Natural killer cell treated with Interleukin-12 subunit alpha and Interleukin-12 subunit beta and Interleukin-15 and Interleukin-18, amount 100 ng/mL, for 72 hours (primary cell): ENCODE measurements around the gene MMEL1. TPM values are rescaled to one million over a fixed set of nuclear protein-coding genes. Genes with fewer than 3 reads are reported as not detected.

ENCODE experiments used
- ATAC-seq, 2 donors: fragments of 150-1000 bp; cut with Tn5 transposase in 1 of 2; sonication (Bioruptor Pico), chemical (Tn5 transposase) in 1 of 2; 2 replicates each; pipeline ENCODE4 v1.10.0; 2021
- DNase-seq: peaks from one replicate; pipeline ENCODE4 v3.0.0; 2022; ENCODE audit warnings: low spot score
- H3K27ac Mint-ChIP-seq, 2 donors: 1 replicate in 1 of 2; 2 replicates in 1 of 2; pipeline ENCODE4 v1.8.0; 2022; ENCODE audit warnings: mixed read lengths in 2 of 2, mild to moderate bottlenecking in 1 of 2, moderate library complexity in 1 of 2
- H3K27me3 Mint-ChIP-seq, 2 donors: 1 replicate in 1 of 2; 2 replicates in 1 of 2; pipeline ENCODE4 v1.8.0; 2022; ENCODE audit warnings: mixed read lengths in 2 of 2
- H3K36me3 Mint-ChIP-seq: one replicate; pipeline ENCODE4 v1.8.0; 2022; ENCODE audit warnings: mixed read lengths
- H3K4me1 Mint-ChIP-seq, 2 donors: 1 replicate in 1 of 2; 2 replicates in 1 of 2; pipeline ENCODE4 v1.8.0; 2022; ENCODE audit warnings: low read depth in 2 of 2, mixed read lengths in 2 of 2, mild to moderate bottlenecking in 1 of 2
- H3K4me3 Mint-ChIP-seq: one replicate; pipeline ENCODE4 v1.8.0; 2022; ENCODE audit warnings: mixed read lengths
- H3K9me3 Mint-ChIP-seq: 2 replicates; pipeline ENCODE4 v1.8.0; 2022; ENCODE audit warnings: mixed read lengths
- total RNA-seq, 2 donors: library from RNA; stranded (reverse); gene quantifications; one replicate each; pipeline ENCODE4 v1.2.3, GENCODE V29; 2022

The MMEL1 gene
- total RNA-seq, 2 donors from 2014 or later, result 0.81 TPM; not detected in 1

DNA sequence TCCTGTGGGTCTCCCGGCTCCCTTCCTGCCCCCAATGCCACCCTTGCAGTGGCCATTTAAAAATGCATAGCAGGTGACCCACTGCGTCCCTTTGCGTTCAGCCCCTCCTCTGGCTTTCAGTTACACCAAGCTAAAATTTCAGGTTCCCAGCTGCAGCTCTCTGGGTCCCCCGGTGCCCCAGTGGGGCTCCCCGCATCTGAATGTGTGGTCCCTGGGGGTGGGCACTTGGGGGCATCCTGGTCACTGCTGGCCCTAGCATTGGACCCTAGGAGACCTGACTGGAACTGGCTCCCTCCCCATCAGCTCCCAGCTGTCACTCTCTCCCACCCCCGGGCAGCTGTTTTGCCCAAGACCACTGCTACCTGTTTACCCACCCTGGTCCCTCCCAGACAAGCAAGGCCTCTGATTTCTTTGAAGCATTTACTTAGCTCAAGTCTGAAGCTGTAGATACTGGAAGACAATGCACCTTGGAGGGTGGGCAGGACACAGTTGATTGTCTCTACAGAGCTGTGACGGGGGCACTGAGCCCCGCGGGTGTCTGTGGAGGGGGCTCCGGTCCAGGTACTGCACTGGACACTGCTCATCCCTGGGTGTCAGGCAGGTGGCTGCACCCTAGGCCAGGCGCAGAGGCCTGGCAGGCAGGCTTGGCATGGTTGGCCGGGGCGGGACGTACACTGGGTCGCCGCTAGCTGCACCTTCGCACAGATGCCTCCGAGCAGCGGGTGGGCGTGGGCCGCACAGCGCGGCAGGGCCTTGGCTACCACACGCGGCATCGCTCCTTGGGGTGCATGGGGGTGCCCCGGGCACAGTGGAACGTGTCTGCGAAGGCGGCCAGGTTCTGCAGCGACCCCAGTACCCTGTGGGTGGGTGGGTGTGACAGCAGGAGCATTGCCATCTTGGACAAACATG is 42.3 kb downstream of the MMEL1 start:
- H3K36me3 Mint-ChIP-seq, result no peaks in the 10 kb centered on the region
- no peak overlapping the region for H3K4me3 Mint-ChIP-seq
- no peaks in the 10 kb centered on the region for H3K9me3 Mint-ChIP-seq
- ATAC-seq (no peak), DNase-seq (peak; percentile 48)
- H3K27me3 Mint-ChIP-seq, result no peaks in the 10 kb centered on the region
- peaks cover 0 to 8% of the 10 kb centered on the region in 2 donors for H3K4me1 Mint-ChIP-seq
- no peak overlapping the region for H3K27ac Mint-ChIP-seq

DNA sequence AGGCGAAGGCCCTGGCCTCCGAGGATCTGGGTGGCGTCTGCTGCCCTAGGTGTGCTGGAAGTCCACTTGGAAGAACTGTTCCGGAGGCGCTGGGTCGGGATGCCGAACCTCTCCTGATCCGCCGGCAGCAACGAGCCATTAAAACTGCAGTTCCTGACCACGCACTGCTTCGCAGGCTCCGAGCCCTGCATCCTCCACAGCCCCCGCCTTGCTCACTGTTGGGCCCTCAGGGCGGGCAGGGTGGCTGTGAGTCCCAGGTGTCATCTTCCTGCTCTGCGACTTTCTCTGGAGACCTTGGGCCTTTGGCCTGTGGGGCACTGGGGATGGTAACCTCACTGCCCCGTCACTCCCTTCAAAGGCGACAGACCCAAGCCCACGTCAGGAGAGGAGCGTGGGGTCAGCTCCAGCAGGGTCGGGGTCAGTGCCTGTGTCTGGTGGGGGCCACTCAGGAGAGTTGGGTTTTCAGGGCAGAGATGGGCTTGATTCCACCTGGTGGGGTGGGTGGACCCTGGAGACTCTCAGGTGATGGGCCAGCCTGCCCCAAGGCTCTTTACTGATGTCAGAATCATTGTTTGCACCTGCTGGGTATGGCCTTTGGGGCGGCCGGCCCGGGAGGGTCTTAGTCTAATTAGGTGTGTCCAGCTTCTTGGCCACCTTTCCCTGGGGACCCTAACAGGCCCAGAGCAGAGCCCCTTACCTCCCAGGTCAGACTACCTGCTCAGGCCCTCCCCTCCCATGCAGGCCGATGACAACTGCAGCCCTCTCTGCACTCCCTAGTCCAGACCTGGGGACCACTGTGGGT is 43.2 kb downstream of the MMEL1 start:
- Mint-ChIP-seq H3K4me3 (no peak overlapping the region), H3K36me3 (no peaks in the 10 kb centered on the region), H3K4me1 (peaks cover 3 to 15% of the 10 kb centered on the region in 2 donors), H3K27me3 (no peaks in the 10 kb centered on the region), H3K9me3 (no peaks in the 10 kb centered on the region), H3K27ac (no peak overlapping the region)
- ATAC-seq (no peak), DNase-seq (peak; percentile 57)

DNA sequence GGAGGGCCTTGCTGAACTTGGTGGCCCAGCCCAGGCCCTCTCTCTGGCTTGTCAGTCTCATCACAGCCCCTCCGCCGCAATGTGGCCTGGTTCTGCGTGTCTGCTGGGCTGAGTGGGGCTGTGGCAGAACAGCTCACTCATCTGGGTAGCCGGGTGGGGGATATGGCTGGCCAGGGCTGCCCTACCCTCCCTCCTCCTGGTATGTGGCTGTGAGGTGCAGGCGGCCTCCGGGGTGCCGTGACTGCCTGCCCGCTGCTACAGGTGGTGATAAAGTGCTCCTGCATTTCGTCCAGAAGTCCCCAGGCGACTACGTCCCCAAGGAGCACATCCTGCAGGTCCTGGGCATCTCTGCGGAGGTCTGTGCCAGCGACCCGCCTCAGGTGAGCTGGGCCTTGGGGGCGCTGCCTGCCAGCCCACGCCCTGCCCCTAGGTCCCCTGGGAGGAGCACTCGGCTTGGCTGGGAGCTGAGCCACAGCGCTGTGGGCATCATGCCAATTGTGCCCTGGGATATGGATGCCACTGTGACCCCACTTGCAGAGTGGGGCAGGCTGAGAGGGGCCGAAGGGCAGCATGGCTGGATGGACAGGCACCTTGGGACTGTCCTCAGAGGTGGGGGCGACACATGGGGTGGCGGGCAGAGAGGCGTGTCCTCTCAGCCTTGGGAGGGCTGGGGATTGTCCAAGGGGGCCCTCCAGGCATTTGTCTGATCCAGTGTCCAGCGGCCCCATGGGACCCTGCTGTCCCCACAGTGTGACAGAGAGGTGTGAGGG is 44.0 kb downstream of the MMEL1 start:
- no peak overlapping the region for H3K27ac Mint-ChIP-seq
- H3K4me3 Mint-ChIP-seq, result no peak overlapping the region
- no peak for ATAC-seq

DNA sequence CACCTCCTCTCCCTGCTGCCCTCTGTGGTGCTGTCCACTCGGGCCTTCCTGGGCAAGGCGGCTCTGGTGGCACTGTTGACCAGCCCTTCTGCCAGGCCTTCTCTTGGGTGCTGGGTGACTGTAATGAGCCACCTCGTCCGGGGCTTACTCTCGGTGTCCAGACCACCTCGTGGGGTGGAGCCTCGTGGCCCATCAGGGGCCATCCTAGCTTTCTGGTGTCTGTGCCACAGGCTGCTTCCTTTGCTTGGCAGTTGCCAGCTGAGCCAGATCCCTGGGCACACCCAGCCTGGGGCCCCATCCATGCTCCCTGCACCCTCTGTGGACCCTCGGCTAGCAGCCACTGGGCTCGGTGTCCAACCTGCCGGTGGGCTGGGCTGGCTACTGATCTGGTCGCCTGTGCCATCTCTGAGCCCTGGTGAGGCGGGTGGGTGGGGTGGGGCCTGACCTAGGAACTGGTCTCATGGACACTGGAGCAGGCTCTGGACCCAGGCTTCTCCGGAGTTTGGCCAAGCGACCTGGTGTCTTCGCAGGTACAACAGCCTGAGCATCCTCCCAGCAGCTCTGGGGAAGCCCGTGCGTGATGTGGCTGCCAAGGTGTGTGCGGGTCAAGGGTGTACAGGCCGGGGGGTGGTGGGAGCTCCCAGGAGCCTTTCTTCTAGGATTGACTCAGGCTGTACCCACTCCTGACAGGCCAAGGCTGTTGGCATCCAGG is 44.8 kb downstream of the MMEL1 start:
- Mint-ChIP-seq H3K4me3 (peak overlapping the region; percentile 89), H3K9me3 (no peaks in the 10 kb centered on the region), H3K4me1 (peaks cover 7 to 17% of the 10 kb centered on the region in 2 donors), H3K27ac (no peak overlapping the region), H3K36me3 (no peaks in the 10 kb centered on the region), H3K27me3 (no peaks in the 10 kb centered on the region)
- peak; percentile 59 for DNase-seq
- ATAC-seq, result no peak

More for the DNA sequence above, 44.0 kb downstream of the MMEL1 start:
- peak; percentile 61 for DNase-seq
- H3K27me3 Mint-ChIP-seq, result no peaks in the 10 kb centered on the region
- H3K9me3 Mint-ChIP-seq, result no peaks in the 10 kb centered on the region
- no peaks in the 10 kb centered on the region for H3K36me3 Mint-ChIP-seq
- H3K4me1 Mint-ChIP-seq, result peaks cover 7 to 17% of the 10 kb centered on the region in 2 donors

DNA sequence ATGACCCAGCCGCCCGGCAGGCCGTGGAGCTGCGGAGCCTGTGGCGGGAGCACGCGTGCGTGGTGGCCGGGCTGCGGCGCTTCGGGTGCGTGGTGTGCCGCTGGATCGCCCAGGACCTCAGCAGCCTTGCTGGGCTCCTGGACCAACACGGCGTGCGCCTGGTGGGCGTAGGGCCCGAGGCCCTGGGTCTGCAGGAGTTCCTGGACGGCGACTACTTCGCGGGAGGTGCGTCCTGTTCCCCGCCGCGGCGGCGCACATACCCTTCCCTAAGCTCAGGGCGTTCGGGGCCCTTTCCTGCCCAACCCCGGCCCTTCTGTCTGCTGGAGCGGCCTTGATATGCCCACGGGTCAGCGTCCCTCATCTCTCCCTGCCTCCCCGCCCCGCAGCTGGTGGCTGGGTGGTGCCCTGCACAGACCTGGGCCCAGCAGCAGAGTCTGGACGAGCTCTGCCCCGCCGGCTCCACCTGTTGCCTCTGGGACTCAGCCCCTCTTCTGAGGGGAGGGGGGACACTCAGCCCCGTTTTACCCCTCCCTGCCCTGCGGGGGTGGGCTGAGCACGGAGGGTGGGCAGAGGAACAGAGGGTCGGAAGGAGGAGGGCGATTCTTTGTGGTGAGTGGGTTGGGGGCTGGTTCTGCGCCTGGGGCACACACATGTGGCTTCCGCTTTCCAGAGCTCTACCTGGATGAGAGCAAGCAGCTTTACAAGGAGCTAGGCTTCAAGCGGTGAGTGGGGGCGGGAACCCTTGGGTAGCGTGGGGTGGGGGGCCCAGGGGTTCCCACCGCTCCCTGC is 45.6 kb downstream of the MMEL1 start:
- Mint-ChIP-seq H3K4me3 (peak overlapping the region; percentile 89), H3K27me3 (no peaks in the 10 kb centered on the region), H3K4me1 (peaks cover 7 to 14% of the 10 kb centered on the region in 2 donors), H3K36me3 (no peaks in the 10 kb centered on the region), H3K27ac (no peak overlapping the region), H3K9me3 (no peaks in the 10 kb centered on the region)
- DNase-seq, result peak; percentile 62
- ATAC-seq, result no peak

DNA sequence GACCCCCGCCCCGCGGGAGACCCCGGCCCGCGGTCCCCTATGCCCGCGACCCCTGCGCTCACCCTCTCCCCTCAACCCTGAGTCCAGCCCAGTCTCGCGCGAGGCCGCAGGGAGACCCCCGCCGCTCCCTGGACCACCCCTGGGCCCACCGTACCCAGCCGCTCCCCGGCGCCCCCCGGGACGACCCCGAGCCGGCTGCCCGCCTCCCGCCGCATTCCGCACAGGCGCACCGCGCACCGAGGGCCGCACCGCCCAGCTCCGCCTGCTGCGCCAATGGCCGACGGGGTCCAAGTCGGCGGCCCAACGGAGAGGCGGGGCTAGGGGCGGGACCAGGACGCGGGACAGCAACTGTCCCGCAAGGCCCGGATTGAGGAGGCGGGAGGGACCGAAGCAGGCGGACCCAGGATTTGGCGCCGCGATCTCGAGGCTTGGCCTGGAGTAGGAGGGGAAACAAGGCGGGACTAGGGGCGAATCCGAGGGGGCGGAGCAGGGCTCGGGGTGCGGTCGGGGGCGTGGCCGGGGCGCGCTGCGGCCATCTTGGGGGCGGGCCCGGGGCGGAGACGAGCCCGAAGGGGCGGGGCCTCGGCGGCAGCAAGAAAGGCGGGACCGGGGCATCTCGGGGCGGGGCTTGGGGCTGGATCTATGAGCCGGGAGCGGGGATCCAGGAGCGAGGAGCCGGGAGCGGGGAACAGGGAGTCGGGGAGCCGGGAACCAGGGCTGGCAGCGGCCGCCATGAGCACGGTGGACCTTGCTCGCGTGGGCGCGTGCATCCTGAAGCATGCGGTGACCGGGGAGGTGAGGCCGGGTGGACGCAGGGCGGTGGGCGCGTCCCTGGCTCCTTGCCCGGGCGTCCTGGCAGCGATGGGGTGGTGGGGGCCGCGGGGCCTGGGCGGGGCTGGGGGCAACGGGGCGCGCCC is 46.4 kb downstream of the MMEL1 start, which contains the start of gene PRXL2B:
PRXL2B (plus strand) TSS at position 624 of the 917 bp plus-strand sequence; CDS start at position 733, 109 bp downstream.
- peak within 1 kb of the TSS; percentile 82 to 92 for H3K27ac Mint-ChIP-seq
- H3K9me3 Mint-ChIP-seq, result no peaks in the 10 kb centered on the region
- no peaks in the 10 kb centered on the region for H3K27me3 Mint-ChIP-seq
- no peaks in the 10 kb centered on the region for H3K36me3 Mint-ChIP-seq
- ATAC-seq, result peak; percentile 91 to 93
- peaks cover 7 to 17% of the 10 kb centered on the region in 2 donors for H3K4me1 Mint-ChIP-seq
- H3K4me3 Mint-ChIP-seq, result peak within 1 kb of the TSS; percentile 89
- peak; percentile 99 for DNase-seq

DNA sequence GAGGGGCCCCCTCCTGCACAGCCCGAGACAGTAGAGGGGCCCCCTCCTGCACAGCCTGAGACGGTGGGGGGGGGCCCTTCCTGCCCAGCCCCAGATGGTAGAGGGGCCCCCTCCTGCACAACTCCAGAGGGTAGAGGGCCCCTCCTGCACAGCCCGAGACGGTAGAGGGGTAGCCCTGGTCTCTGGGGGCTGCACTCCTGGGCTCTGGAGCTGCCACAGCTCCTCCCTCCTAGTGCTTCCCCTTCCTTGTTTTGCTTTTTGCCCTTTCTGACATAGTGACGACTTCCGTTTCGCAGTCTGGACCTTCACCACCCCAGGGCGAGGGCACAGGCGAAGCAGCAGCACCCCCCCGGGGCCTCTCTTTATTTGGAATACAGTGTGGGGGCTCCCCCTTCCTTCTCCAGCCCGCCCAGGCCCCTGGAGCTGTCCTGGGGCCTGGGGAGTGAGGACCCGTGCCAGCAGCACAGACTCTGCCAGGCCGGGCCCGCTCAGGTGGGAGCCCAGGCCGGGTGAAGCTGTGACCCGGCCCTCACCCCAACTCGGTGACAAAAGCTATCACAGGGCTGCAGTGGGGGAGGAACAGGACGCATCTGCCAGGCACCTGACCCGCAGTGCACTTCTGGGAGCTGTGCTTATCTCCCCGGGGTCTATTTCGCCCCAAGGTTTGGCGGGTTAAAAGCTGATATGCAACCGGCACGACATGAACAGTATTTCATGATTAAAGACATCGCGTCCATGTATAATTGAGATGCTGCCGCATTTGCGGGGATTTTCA is 47.3 kb downstream of the MMEL1 start:
- Mint-ChIP-seq H3K4me1 (peaks cover 7 to 22% of the 10 kb centered on the region in 2 donors), H3K27ac (peak overlapping the region; percentile 82 to 92), H3K4me3 (peak overlapping the region; percentile 89), H3K36me3 (no peaks in the 10 kb centered on the region), H3K27me3 (no peaks in the 10 kb centered on the region), H3K9me3 (no peaks in the 10 kb centered on the region)
- ATAC-seq (peak; percentile 40 to 51), DNase-seq (peak; percentile 82)

DNA sequence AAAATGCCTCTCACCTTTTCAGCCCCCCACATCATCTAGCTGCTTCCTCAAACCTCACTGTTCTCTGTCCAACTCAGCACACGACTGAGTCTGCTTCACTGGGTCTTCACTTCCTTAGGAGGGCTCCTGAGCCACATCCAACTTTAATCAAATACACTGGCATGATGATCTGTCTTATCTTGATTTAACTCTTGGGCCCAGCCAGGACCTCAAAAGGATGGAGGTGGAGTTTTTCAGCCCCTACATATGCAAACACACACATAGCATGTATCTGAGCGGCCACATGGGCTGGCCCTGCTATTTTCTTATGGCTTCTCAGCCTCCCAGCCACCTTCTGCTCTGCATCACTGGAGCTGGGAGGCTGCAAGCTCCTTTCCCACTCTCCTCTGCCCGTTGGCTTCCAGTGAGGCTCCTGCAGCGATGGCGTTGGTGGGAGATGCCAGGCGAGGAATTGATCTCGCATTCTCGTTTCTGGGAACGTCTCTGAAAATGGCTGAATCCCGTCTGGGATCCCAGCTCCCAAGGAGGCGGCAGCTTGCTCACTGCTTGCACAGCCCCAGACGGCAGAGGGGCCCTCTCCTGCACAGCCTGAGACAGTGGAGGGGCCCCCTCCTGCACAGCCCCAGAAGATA is 48.0 kb downstream of the MMEL1 start:
- DNase-seq (no peak), ATAC-seq (no peak)
- Mint-ChIP-seq H3K4me1 (peaks cover 7 to 22% of the 10 kb centered on the region in 2 donors), H3K27ac (peak overlapping the region; percentile 82 to 92), H3K36me3 (no peaks in the 10 kb centered on the region), H3K9me3 (no peaks in the 10 kb centered on the region), H3K27me3 (no peaks in the 10 kb centered on the region), H3K4me3 (peak overlapping the region; percentile 89)

DNA sequence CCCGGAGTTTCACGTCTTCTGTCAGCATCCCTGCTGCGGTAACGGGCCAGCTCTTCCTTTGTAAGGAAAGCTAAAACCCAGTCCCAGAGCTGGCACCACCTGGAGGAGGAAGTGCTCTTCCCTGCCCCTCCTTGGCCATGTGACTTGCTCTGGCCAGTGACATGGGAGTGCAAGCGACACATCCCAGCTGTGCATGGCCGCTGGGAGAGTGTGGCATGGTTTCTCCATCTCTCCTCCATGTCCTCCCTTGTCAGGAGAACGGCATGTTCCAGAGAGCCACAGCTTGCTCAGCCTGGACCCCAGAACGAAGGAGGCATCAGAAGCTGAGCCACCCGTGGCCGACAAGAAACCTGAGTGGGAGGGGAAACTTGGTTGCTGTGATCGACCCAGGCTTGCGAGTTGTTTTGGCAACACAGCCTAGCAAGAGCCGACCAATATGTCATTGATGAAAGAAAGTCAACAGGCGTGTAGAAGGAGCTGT is 48.9 kb downstream of the MMEL1 start:
- Mint-ChIP-seq H3K27me3 (no peaks in the 10 kb centered on the region), H3K9me3 (no peaks in the 10 kb centered on the region), H3K4me3 (peak overlapping the region; percentile 89), H3K4me1 (peaks cover 10 to 23% of the 10 kb centered on the region in 2 donors), H3K27ac (peak overlapping the region; percentile 82 to 92), H3K36me3 (no peaks in the 10 kb centered on the region)
- ATAC-seq, result no peak
- no peak for DNase-seq

DNA sequence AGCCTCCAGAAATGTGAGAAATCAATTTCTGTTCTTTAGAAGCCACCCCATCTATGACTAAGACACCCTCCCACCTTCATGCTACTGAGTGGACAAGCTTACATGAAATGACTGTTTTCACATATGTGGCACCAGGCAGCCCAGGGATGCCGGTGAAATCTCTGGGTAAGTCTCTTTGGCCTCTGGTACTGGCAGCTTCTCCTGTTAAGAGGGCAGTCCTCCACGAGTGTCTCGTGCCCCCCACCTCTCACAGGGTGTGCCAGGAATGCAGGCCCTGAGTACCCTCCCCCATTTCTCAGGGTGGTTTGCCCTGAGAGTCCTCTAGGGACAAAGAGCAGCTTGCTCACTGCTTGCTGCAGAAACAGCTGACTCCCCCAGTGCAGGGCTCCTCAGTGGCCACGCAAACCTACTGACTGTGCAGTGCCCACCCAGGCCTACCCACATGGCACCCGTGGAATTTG is 49.5 kb downstream of the MMEL1 start:
- H3K4me3 Mint-ChIP-seq, result no peak overlapping the region
- no peaks in the 10 kb centered on the region for H3K27me3 Mint-ChIP-seq
- no peak for ATAC-seq
- peaks cover 15 to 29% of the 10 kb centered on the region in 2 donors for H3K4me1 Mint-ChIP-seq
- H3K9me3 Mint-ChIP-seq, result no peaks in the 10 kb centered on the region
- no peak overlapping the region for H3K27ac Mint-ChIP-seq
- H3K36me3 Mint-ChIP-seq, result no peaks in the 10 kb centered on the region
- peak; percentile 29 for DNase-seq
